Left renal pelvis (tissue), 4 donors: Measurements from ENCODE around the gene CCDC136. TPM values are rescaled to one million over a fixed set of nuclear protein-coding genes. Genes with fewer than 3 reads are reported as not detected.
A peak's percentile ranks its signal among the peaks of the same experiment; 100 is the strongest.

Source experiments
- DNase-seq, 4 donors: peaks; one replicate each; pipeline ENCODE4 v3.0.0-alpha.2; 2013; ENCODE audit warnings: low read depth in 4 of 4, low spot score in 3 of 4
- polyA plus RNA-seq, 4 donors: library from polyadenylated mRNA; unstranded; fragments of 120-200 nt; gene quantifications; one replicate each; pipeline ENCODE4 v1.2.1, GENCODE V29; 2013; ENCODE audit not compliant: insufficient read length in 4 of 4

The CCDC136 gene
- polyA plus RNA-seq, 4 donors = 12.3 to 24.5 (median 15.3) TPM

GRCh38 chr7:128775744-128776474 lies 15.9 kb upstream of the CCDC136 start, which contains the start of gene OPN1SW:
Gene OPN1SW (minus strand): TSS chr7:128775794. CDS start chr7:128775781, 13 bp downstream.
- no peak for DNase-seq

- no peak for DNase-seq
These were observed 14.3 kb upstream of the CCDC136 start for GRCh38 chr7:128777156-128778123.

- DNase-seq = no peak
These were observed 12.8 kb upstream of the CCDC136 start for GRCh38 chr7:128778946-128779345.

- DNase-seq = no peak
These were observed 10.6 kb upstream of the CCDC136 start for GRCh38 chr7:128781126-128781525.

GRCh38 chr7:128781851-128782250 lies 9.9 kb upstream of the CCDC136 start:
- no peak for DNase-seq

GRCh38 chr7:128783143-128783861 lies 8.5 kb upstream of the CCDC136 start:
- peak in 2 of 4 donors; percentile 16 to 46 for DNase-seq

GRCh38 chr7:128785738-128786137 lies 6.0 kb upstream of the CCDC136 start:
- DNase-seq = no peak

GRCh38 chr7:128788446-128789412 lies 3.0 kb upstream of the CCDC136 start:
- DNase-seq = no peak

GRCh38 chr7:128790315-128791041 lies 1.3 kb upstream of the CCDC136 start:
- DNase-seq = peak in 1 of 4 donors; percentile 6

- DNase-seq = no peak
These were observed 182 bp downstream of the CCDC136 start for GRCh38 chr7:128791972-128792327.

- no peak for DNase-seq
These were observed 858 bp downstream of the CCDC136 start for GRCh38 chr7:128792471-128793180.

- DNase-seq = no peak
These were observed 1.4 kb downstream of the CCDC136 start for GRCh38 chr7:128793181-128793547.

GRCh38 chr7:128794020-128794419 lies 2.3 kb downstream of the CCDC136 start:
- no peak for DNase-seq

- DNase-seq = no peak
These were observed 2.7 kb downstream of the CCDC136 start for GRCh38 chr7:128794436-128794835.

- DNase-seq = no peak
These were observed 3.4 kb downstream of the CCDC136 start for GRCh38 chr7:128795129-128795528.

- no peak for DNase-seq
These were observed 4.6 kb downstream of the CCDC136 start for GRCh38 chr7:128796327-128796726.

- DNase-seq = no peak
These were observed 7.7 kb downstream of the CCDC136 start for GRCh38 chr7:128799451-128799850.

- no peak for DNase-seq
These were observed 8.8 kb downstream of the CCDC136 start for GRCh38 chr7:128800567-128800966.

GRCh38 chr7:128801003-128801402 lies 9.2 kb downstream of the CCDC136 start:
- no peak for DNase-seq
